Measurements from ENCODE around the gene ERBB2. TPM values are rescaled to one million over a fixed set of nuclear protein-coding genes. Genes with fewer than 3 reads are reported as not detected.
"Not testable (repeated sequence)": the region's sequence is repeated elsewhere in the genome, so short reads cannot be mapped to it uniquely, and the experiment has no call there.

Gene ERBB2
- total RNA-seq, 1 experiment from 2014 or later: 11.9 TPM

GRCh38 chr17:39696731-39697130 is 3.1 kb upstream of the ERBB2 start:
- in situ Hi-C loops (cut with HindIII; ENCODE audit: low pct_unique_long_range_greater_than_20kb, low sequenced_read_pairs): no loop called here
- no peak for DNase-seq (ENCODE audit: low read depth, low spot score)

GRCh38 chr17:39697961-39698360 is 1.9 kb upstream of the ERBB2 start:
- in situ Hi-C loops (cut with HindIII; ENCODE audit: low pct_unique_long_range_greater_than_20kb, low sequenced_read_pairs): no loop called here
- no peak for DNase-seq (ENCODE audit: low read depth, low spot score)

- in situ Hi-C loops (cut with HindIII; ENCODE audit: low pct_unique_long_range_greater_than_20kb, low sequenced_read_pairs): not testable (repeated sequence)
Measured at GRCh38 chr17:39699157-39699817, 577 bp upstream of the ERBB2 start.

GRCh38 chr17:39700148-39700987 is 504 bp downstream of the ERBB2 start:
- in situ Hi-C loops (cut with HindIII; ENCODE audit: low pct_unique_long_range_greater_than_20kb, low sequenced_read_pairs): no loop called here
- no peak for DNase-seq (ENCODE audit: low read depth, low spot score)

More at GRCh38 chr17:39699157-39699817, 577 bp upstream of the ERBB2 start:
- DNase-seq (ENCODE audit: low read depth, low spot score): not testable (repeated sequence)

- no peak for DNase-seq (ENCODE audit: low read depth, low spot score)
- in situ Hi-C loops (cut with HindIII; ENCODE audit: low pct_unique_long_range_greater_than_20kb, low sequenced_read_pairs): no loop called here
Measured at GRCh38 chr17:39701012-39701783, 1.3 kb downstream of the ERBB2 start.

GRCh38 chr17:39701784-39702422 is 2.0 kb downstream of the ERBB2 start:
- in situ Hi-C loops (cut with HindIII; ENCODE audit: low pct_unique_long_range_greater_than_20kb, low sequenced_read_pairs): no loop called here
- no peak for DNase-seq (ENCODE audit: low read depth, low spot score)

- in situ Hi-C loops (cut with HindIII; ENCODE audit: low pct_unique_long_range_greater_than_20kb, low sequenced_read_pairs): no loop called here
- no peak for DNase-seq (ENCODE audit: low read depth, low spot score)
Measured at GRCh38 chr17:39702901-39703893, 3.3 kb downstream of the ERBB2 start.

GRCh38 chr17:39703913-39704312 is 4.0 kb downstream of the ERBB2 start:
- no peak for DNase-seq (ENCODE audit: low read depth, low spot score)
- in situ Hi-C loops (cut with HindIII; ENCODE audit: low pct_unique_long_range_greater_than_20kb, low sequenced_read_pairs): no loop called here

- DNase-seq (ENCODE audit: low read depth, low spot score): no peak
- in situ Hi-C loops (cut with HindIII; ENCODE audit: low pct_unique_long_range_greater_than_20kb, low sequenced_read_pairs): no loop called here
Measured at GRCh38 chr17:39704821-39705551, 5.1 kb downstream of the ERBB2 start.

GRCh38 chr17:39705786-39706348 is 6.0 kb downstream of the ERBB2 start:
- in situ Hi-C loops (cut with HindIII; ENCODE audit: low pct_unique_long_range_greater_than_20kb, low sequenced_read_pairs): no loop called here
- no peak for DNase-seq (ENCODE audit: low read depth, low spot score)

- in situ Hi-C loops (cut with HindIII; ENCODE audit: low pct_unique_long_range_greater_than_20kb, low sequenced_read_pairs): no loop called here
- DNase-seq (ENCODE audit: low read depth, low spot score): no peak
Measured at GRCh38 chr17:39706383-39706782, 6.5 kb downstream of the ERBB2 start.

GRCh38 chr17:39706921-39707337 is 7.1 kb downstream of the ERBB2 start:
- DNase-seq (ENCODE audit: low read depth, low spot score): no peak
- in situ Hi-C loops (cut with HindIII; ENCODE audit: low pct_unique_long_range_greater_than_20kb, low sequenced_read_pairs): no loop called here

- DNase-seq (ENCODE audit: low read depth, low spot score): no peak
- in situ Hi-C loops (cut with HindIII; ENCODE audit: low pct_unique_long_range_greater_than_20kb, low sequenced_read_pairs): no loop called here
Measured at GRCh38 chr17:39709319-39709997, 9.6 kb downstream of the ERBB2 start.

- no peak for DNase-seq (ENCODE audit: low read depth, low spot score)
- in situ Hi-C loops (cut with HindIII; ENCODE audit: low pct_unique_long_range_greater_than_20kb, low sequenced_read_pairs): no loop called here
Measured at GRCh38 chr17:39709998-39710964, 10.4 kb downstream of the ERBB2 start.

Measured in SK-MEL-5 (cell line).